Dendritic cell treated with granulocyte-macrophage colony-stimulating factor and Interleukin-4, amounts not matched to agents 40 ng/mL and 50 ng/mL, for 4 days (primary cell): ENCODE measurements around the gene BMP10.
"Not testable (repeated sequence)": the region's sequence is repeated elsewhere in the genome, so short reads cannot be mapped to it uniquely, and the experiment has no call there.

Source experiments
- H3K27ac Mint-ChIP-seq: one replicate; pipeline ENCODE4 v1.8.0; 2022; ENCODE audit warnings: mild to moderate bottlenecking, mixed read lengths
- H3K27me3 Mint-ChIP-seq: one replicate; pipeline ENCODE4 v1.8.0; 2022; ENCODE audit warnings: mild to moderate bottlenecking, mixed read lengths
- H3K36me3 Mint-ChIP-seq: one replicate; pipeline ENCODE4 v1.8.0; 2022; ENCODE audit warnings: low read depth, mixed read lengths
- H3K4me1 Mint-ChIP-seq: one replicate; pipeline ENCODE4 v1.8.0; 2022; ENCODE audit warnings: low read depth, mixed read lengths
- H3K4me3 Mint-ChIP-seq: one replicate; pipeline ENCODE4 v1.8.0; 2022; ENCODE audit warnings: mild to moderate bottlenecking, moderate library complexity, mixed read lengths
- H3K9me3 Mint-ChIP-seq: one replicate; pipeline ENCODE4 v1.8.0; 2022; ENCODE audit warnings: mixed read lengths
- intact Hi-C: fragments of 100-400 bp; cut with micrococcal nuclease; formaldehyde crosslinking; loops from one replicate; pipeline ENCODE4 v1.15.0; 2022

BMP10 gene

GRCh38 chr2:68907920-68908253 is 36.7 kb upstream of the BMP10 start:
- Mint-ChIP-seq H3K9me3 (no peaks in the 10 kb centered on the region), H3K4me3 (no peak overlapping the region), H3K36me3 (no peaks in the 10 kb centered on the region), H3K27me3 (no peaks in the 10 kb centered on the region), H3K27ac (peak overlapping the region; percentile 86), H3K4me1 (peaks cover 26% of the 10 kb centered on the region)
- intact Hi-C loops, result loop anchor here (5.0 kb wide), 2 partner anchors 51 to 201 kb away; no protein-coding TSS in a partner anchor

- no peaks in the 10 kb centered on the region for H3K36me3 Mint-ChIP-seq
- H3K9me3 Mint-ChIP-seq, result no peaks in the 10 kb centered on the region
- no peak overlapping the region for H3K4me3 Mint-ChIP-seq
- intact Hi-C loops, result loop anchor here (5.0 kb wide), 2 partner anchors 50 to 200 kb away; no protein-coding TSS in a partner anchor
- peaks cover 26% of the 10 kb centered on the region for H3K4me1 Mint-ChIP-seq
- H3K27ac Mint-ChIP-seq, result peak overlapping the region; percentile 86
- H3K27me3 Mint-ChIP-seq, result no peaks in the 10 kb centered on the region
Observed at GRCh38 chr2:68907232-68907919, 36.2 kb upstream of the BMP10 start.

- Mint-ChIP-seq H3K27me3 (no peaks in the 10 kb centered on the region), H3K4me3 (no peak overlapping the region), H3K4me1 (peaks cover 26% of the 10 kb centered on the region), H3K27ac (no peak overlapping the region), H3K9me3 (peaks cover 4% of the 10 kb centered on the region), H3K36me3 (no peaks in the 10 kb centered on the region)
- intact Hi-C loops, result loop anchor here (5.0 kb wide), 2 partner anchors 49 to 199 kb away; no protein-coding TSS in a partner anchor
Observed at GRCh38 chr2:68906716-68907115, 35.5 kb upstream of the BMP10 start.

- H3K27me3 Mint-ChIP-seq, result no peaks in the 10 kb centered on the region
- no peaks in the 10 kb centered on the region for H3K36me3 Mint-ChIP-seq
- H3K4me1 Mint-ChIP-seq, result peaks cover 34% of the 10 kb centered on the region
- intact Hi-C loops, result loop anchor here (5.0 kb wide), 2 partner anchors 48 to 198 kb away; no protein-coding TSS in a partner anchor
- no peak overlapping the region for H3K4me3 Mint-ChIP-seq
- no peak overlapping the region for H3K27ac Mint-ChIP-seq
- H3K9me3 Mint-ChIP-seq, result peaks cover 9% of the 10 kb centered on the region
Observed at GRCh38 chr2:68905116-68905515, 33.9 kb upstream of the BMP10 start.

DNA sequence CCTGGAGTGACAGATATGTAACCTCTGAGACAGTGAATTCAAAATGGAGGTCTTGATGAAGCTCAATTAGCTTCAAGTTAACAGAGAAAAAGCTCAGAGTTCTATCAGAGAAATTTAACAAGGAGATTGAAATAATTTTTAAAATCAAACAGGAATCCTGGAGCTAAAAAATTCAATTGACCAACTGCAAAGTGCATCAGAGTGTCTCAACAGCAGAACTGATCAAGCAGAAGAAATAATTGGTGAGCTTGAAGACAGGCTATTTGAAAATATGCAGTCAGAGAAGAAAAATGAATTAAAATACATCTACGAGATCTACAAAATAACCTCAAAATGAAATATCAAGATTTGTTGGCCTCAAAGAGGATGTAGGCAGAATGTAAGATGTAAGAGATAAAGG is 30.4 kb upstream of the BMP10 start:
- Mint-ChIP-seq H3K4me3 (no peak overlapping the region), H3K4me1 (peaks cover 24% of the 10 kb centered on the region), H3K27me3 (no peaks in the 10 kb centered on the region), H3K27ac (no peak overlapping the region), H3K9me3 (peaks cover 9% of the 10 kb centered on the region), H3K36me3 (no peaks in the 10 kb centered on the region)
- intact Hi-C loops, result loop anchor here (5.0 kb wide), 1 partner anchor 34 kb away; no protein-coding TSS in a partner anchor

DNA sequence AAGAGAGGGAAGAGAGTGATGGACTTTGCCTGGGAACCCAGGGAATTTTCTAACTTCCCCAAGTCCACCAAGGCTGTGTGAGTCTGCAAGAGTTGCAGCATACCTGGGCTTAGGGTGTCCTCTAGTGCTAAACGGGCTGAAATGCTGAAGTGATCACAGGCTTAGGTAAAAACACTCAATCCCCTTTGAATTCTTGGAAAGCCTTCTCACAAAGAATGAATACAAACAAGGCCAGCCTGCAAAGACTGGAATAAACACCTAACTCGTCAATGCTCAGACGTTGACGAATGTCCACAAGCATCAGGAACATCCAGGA is 30.0 kb upstream of the BMP10 start:
- peaks cover 9% of the 10 kb centered on the region for H3K9me3 Mint-ChIP-seq
- intact Hi-C loops, result loop anchor here (5.0 kb wide), 1 partner anchor 34 kb away; no protein-coding TSS in a partner anchor
- no peaks in the 10 kb centered on the region for H3K27me3 Mint-ChIP-seq
- no peaks in the 10 kb centered on the region for H3K36me3 Mint-ChIP-seq
- H3K4me1 Mint-ChIP-seq, result peaks cover 28% of the 10 kb centered on the region
- H3K4me3 Mint-ChIP-seq, result no peak overlapping the region
- no peak overlapping the region for H3K27ac Mint-ChIP-seq

- H3K9me3 Mint-ChIP-seq, result peaks cover 9% of the 10 kb centered on the region
- intact Hi-C loops, result loop anchor here (5.0 kb wide), 1 partner anchor 33 kb away; no protein-coding TSS in a partner anchor
- H3K4me1 Mint-ChIP-seq, result peaks cover 28% of the 10 kb centered on the region
- no peaks in the 10 kb centered on the region for H3K36me3 Mint-ChIP-seq
- H3K27me3 Mint-ChIP-seq, result peaks cover 2% of the 10 kb centered on the region
- no peak overlapping the region for H3K4me3 Mint-ChIP-seq
- H3K27ac Mint-ChIP-seq, result peak overlapping the region; percentile 48
Observed at GRCh38 chr2:68900496-68901198, 29.4 kb upstream of the BMP10 start.

DNA sequence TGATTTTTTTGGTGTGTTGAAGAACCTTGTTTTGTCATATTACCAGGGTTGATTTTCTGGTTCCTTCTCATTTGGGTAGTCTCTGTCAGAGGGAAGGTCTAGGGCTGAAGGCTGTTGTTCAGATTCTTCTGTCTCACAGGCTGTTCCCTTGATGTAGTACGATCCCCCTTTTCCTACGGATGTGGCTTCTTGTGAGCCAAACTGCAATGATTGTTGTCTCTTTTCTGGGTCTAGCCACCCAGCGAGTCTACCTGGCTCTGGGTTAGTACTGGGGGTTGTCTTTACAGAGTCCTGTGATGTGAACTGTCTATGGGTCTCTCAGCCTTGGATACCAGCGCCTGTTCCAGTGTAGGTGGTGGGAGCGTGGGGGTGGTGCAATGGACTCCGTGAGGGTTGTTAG is 24.8 kb upstream of the BMP10 start:
- H3K9me3 Mint-ChIP-seq, H3K27ac Mint-ChIP-seq, H3K4me3 Mint-ChIP-seq, H3K36me3 Mint-ChIP-seq, intact Hi-C loops, H3K27me3 Mint-ChIP-seq: not testable (repeated sequence)
- peaks cover 34% of the 10 kb centered on the region for H3K4me1 Mint-ChIP-seq

GRCh38 chr2:68889500-68889899 is 18.3 kb upstream of the BMP10 start:
- Mint-ChIP-seq H3K4me3 (no peak overlapping the region), H3K27me3 (no peaks in the 10 kb centered on the region), H3K9me3 (no peaks in the 10 kb centered on the region), H3K27ac (no peak overlapping the region), H3K36me3 (no peaks in the 10 kb centered on the region), H3K4me1 (peaks cover 6% of the 10 kb centered on the region)
- intact Hi-C loops, result no loop called here

DNA sequence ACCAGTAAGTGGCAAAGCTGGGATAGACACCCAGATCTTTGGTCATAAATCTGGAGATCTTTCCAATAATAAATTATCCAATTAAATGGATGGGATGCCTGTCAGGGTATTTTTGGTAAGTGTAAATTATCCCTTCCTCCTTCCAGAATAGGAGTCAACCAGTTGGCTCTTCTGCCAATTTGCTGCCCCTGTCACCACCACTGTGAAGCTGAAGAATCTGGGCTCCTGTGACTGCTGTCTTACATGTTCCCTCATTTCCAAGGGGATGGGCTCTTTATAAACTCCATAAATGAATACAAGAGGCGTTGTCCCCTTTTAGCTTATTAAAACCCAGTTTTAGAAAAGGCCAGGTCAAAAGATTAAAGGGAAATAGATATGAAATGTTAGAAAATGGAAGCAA is 17.8 kb upstream of the BMP10 start:
- Mint-ChIP-seq H3K27ac (no peak overlapping the region), H3K4me1 (peaks cover 6% of the 10 kb centered on the region), H3K36me3 (no peaks in the 10 kb centered on the region), H3K27me3 (no peaks in the 10 kb centered on the region), H3K9me3 (no peaks in the 10 kb centered on the region), H3K4me3 (no peak overlapping the region)
- intact Hi-C loops, result no loop called here

DNA sequence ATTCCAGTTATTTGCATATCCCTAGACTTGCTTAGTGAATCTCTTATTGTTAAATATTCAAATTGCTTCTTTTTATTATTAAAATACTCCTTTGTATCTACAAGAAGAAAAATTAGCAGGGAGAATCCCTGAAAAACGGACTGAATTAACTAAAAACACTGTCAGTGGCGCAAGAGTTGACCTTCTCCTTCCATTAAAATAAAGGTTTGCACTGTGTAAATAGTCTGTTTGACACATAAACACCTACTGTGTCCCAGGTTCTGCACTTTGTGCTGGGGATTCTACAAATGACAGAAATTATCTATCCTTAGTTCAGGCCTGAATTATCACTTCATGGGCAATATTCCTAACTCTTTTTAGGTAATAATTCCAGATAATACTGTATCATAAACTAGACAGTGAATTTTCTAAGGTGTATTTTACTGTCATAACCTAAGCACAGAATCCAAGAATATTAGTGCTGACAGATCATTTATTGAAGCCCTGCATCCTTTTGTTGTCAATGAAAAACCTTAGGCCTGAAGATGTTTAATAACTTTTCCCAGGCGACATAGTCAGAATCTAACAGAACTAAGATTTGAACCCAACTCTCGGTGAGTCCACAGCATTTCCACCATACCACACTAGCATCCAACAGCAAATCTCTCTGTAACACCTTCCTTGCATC is 17.0 kb upstream of the BMP10 start:
- H3K4me1 Mint-ChIP-seq, result peaks cover 6% of the 10 kb centered on the region
- no peak overlapping the region for H3K27ac Mint-ChIP-seq
- H3K27me3 Mint-ChIP-seq, result no peaks in the 10 kb centered on the region
- intact Hi-C loops, result no loop called here
- no peaks in the 10 kb centered on the region for H3K36me3 Mint-ChIP-seq
- no peaks in the 10 kb centered on the region for H3K9me3 Mint-ChIP-seq
- H3K4me3 Mint-ChIP-seq, result no peak overlapping the region

GRCh38 chr2:68885811-68886075 is 14.5 kb upstream of the BMP10 start:
- H3K9me3 Mint-ChIP-seq, result no peaks in the 10 kb centered on the region
- H3K36me3 Mint-ChIP-seq, result no peaks in the 10 kb centered on the region
- H3K4me3 Mint-ChIP-seq, result no peak overlapping the region
- H3K27me3 Mint-ChIP-seq, result peaks cover 2% of the 10 kb centered on the region
- H3K4me1 Mint-ChIP-seq, result peaks cover 2% of the 10 kb centered on the region
- H3K27ac Mint-ChIP-seq, result no peak overlapping the region
- intact Hi-C loops, result no loop called here

DNA sequence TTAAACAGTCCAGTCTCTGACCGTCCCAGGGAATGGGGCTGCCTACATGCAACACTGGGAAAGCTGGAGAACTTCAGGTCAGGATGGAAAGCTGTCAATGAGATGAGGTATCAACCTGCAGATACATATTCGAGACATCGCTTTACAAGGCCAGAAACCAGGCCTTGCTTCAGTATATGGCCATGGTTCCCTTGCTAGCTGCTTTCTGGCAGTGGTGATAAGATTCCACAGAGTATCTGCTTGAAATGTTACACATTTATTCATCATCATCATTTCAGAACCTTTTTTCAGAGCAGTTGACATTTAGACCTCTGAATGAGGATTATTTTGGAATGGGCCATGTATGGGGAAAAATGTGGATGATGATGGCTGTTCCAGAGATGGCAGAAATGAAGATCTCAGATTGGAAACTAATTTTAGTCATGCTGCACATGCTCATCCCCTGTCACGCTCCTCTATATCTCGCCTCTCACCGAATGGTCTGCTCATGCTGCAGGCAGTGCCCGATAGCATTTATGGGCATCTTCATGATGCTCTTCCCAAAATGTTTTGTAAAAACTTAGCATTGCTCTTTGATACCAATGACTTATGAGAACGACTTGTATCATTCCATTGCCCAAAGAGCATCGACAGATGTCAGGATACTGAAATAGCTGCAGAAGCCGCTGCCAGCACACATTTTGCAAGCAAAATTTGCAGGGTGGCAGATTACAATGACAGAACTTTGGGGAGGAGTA is 14.0 kb upstream of the BMP10 start:
- H3K36me3 Mint-ChIP-seq, result no peaks in the 10 kb centered on the region
- intact Hi-C loops, result no loop called here

DNA sequence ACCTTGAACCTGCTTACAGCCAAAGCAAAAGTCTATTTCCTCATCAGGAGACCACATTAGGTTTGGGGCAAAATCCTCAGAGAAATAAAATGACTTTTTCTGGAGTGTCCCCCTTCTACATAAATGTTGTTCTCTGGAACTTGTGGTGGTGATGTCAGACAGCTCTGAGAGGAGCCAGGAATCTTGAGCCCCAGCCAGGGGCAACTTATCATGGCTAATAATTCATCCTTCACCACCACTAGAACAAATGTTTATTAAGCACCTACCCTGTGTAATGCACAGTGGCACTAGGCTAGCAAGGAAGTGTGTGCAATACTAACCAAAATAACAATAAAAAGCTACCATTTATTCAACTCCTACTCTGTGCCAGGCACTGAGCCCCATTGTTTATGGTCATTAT is 9.0 kb upstream of the BMP10 start:
- intact Hi-C loops, result no loop called here
- Mint-ChIP-seq H3K4me3 (no peak overlapping the region), H3K9me3 (no peaks in the 10 kb centered on the region), H3K27me3 (peaks cover 2% of the 10 kb centered on the region), H3K4me1 (peaks cover 6% of the 10 kb centered on the region), H3K36me3 (no peaks in the 10 kb centered on the region), H3K27ac (no peak overlapping the region)

More for the DNA sequence above, 14.0 kb upstream of the BMP10 start:
- Mint-ChIP-seq H3K4me1 (peaks cover 6% of the 10 kb centered on the region), H3K27ac (no peak overlapping the region), H3K9me3 (no peaks in the 10 kb centered on the region), H3K27me3 (peaks cover 2% of the 10 kb centered on the region), H3K4me3 (no peak overlapping the region)
